CD14-positive monocyte (primary cell): ENCODE data around the gene FAM47E. TPM values are rescaled to one million over a fixed set of nuclear protein-coding genes. Genes with fewer than 3 reads are reported as not detected.

Experiments used
- DNase-seq, 3 donors: peaks; one replicate each; pipeline ENCODE4 v3.0.0-alpha.2; 2011 to 2022
- H2AFZ ChIP-seq: 2 replicates; pipeline ENCODE4 v1.6.0; 2012; ENCODE audit warnings: mild to moderate bottlenecking, low read depth, low read length, inconsistent platforms; ENCODE audit not compliant: insufficient read depth, poor library complexity, severe bottlenecking
- H3K27ac ChIP-seq, 2 donors: 1 replicate in 1 of 2; 2 replicates in 1 of 2; pipeline ENCODE4 v1.5.1; 2012 to 2013; ENCODE audit warnings: low read length in 2 of 2, control low read depth in 1 of 2, inconsistent platforms in 1 of 2, low read depth in 1 of 2, mild to moderate bottlenecking in 1 of 2
- H3K27me3 ChIP-seq, 2 donors: one replicate each; pipeline versions ENCODE4 v1.6.0 to v1.6.1; 2011 to 2013; ENCODE audit warnings: low read length in 2 of 2; ENCODE audit not compliant: control insufficient read depth in 2 of 2, insufficient read depth in 2 of 2
- H3K36me3 ChIP-seq, 2 donors: replicated peaks in 1 of 2; 1 replicate in 1 of 2; 2 replicates in 1 of 2; pipeline versions ENCODE4 v1.5.1 to v1.6.1; 2012 to 2013; ENCODE audit warnings: low read length in 2 of 2, control low read depth in 1 of 2, inconsistent platforms in 1 of 2, mild to moderate bottlenecking in 1 of 2; ENCODE audit not compliant: insufficient read depth in 2 of 2, control insufficient read depth in 1 of 2
- H3K4me1 ChIP-seq, 2 donors: 1 replicate in 1 of 2; 2 replicates in 1 of 2; pipeline versions ENCODE4 v1.5.1 to v1.6.1; 2012 to 2013; ENCODE audit warnings: low read length in 2 of 2, control low read depth in 1 of 2, inconsistent platforms in 1 of 2, mild to moderate bottlenecking in 1 of 2, moderate library complexity in 1 of 2; ENCODE audit not compliant: insufficient read depth in 2 of 2, control insufficient read depth in 1 of 2
- H3K4me2 ChIP-seq: replicated peaks from 2 replicates; pipeline ENCODE3; 2012; ENCODE audit warnings: low read length, moderate library complexity, mild to moderate bottlenecking; ENCODE audit not compliant: poor library complexity, severe bottlenecking; ENCODE audit errors: extremely low read depth
- H3K4me3 ChIP-seq, 3 experiments: fragments of 200-600 bp in 1 of 3; sonication (generic) in 1 of 3; replicated peaks in 1 of 3; 1 replicate in 2 of 3; 2 replicates in 1 of 3; pipeline ENCODE4 v1.5.1; 2011 to 2013; ENCODE audit warnings: low read length in 3 of 3, mild to moderate bottlenecking in 3 of 3, control low read depth in 2 of 3, low read depth in 2 of 3, inconsistent platforms in 1 of 3, moderate library complexity in 1 of 3
- H3K79me2 ChIP-seq: 2 replicates; pipeline ENCODE4 v1.6.0; 2012; ENCODE audit warnings: mild to moderate bottlenecking, control low read depth, inconsistent platforms, low read length, moderate library complexity; ENCODE audit not compliant: insufficient read depth
- H3K9ac ChIP-seq: 2 replicates; pipeline ENCODE4 v1.6.0; 2017; ENCODE audit warnings: low read length, mild to moderate bottlenecking; ENCODE audit not compliant: insufficient read depth, poor library complexity, severe bottlenecking
- H3K9me3 ChIP-seq, 2 donors: replicated peaks in 1 of 2; 1 replicate in 1 of 2; 2 replicates in 1 of 2; pipeline versions ENCODE4 v1.5.1 to v1.6.1; 2012 to 2013; ENCODE audit warnings: low read length in 2 of 2, control low read depth in 1 of 2; ENCODE audit not compliant: control insufficient read depth in 1 of 2, insufficient read depth in 1 of 2
- H4K20me1 ChIP-seq: 2 replicates; pipeline ENCODE4 v1.6.0; 2012; ENCODE audit warnings: mild to moderate bottlenecking, low read length, control low read depth, moderate library complexity; ENCODE audit not compliant: insufficient read depth
- H3K27ac Mint-ChIP-seq, 7 donors: one replicate each; pipeline ENCODE4 v1.8.0; 2020; ENCODE audit warnings: mild to moderate bottlenecking in 7 of 7, mixed read lengths in 7 of 7, moderate library complexity in 6 of 7, inconsistent platforms in 2 of 7
- H3K27me3 Mint-ChIP-seq, 3 donors: one replicate each; pipeline ENCODE4 v1.8.0; 2021 to 2022; ENCODE audit warnings: low read depth in 3 of 3, mild to moderate bottlenecking in 3 of 3, mixed read lengths in 3 of 3, moderate library complexity in 3 of 3, inconsistent platforms in 1 of 3
- H3K36me3 Mint-ChIP-seq, 2 donors: one replicate each; pipeline ENCODE4 v1.8.0; 2020; ENCODE audit warnings: mixed read lengths in 2 of 2, inconsistent platforms in 1 of 2, mild to moderate bottlenecking in 1 of 2
- H3K4me1 Mint-ChIP-seq: one replicate; pipeline ENCODE4 v1.8.0; 2020; ENCODE audit warnings: mild to moderate bottlenecking, mixed read lengths
- H3K4me3 Mint-ChIP-seq, 2 donors: one replicate each; pipeline ENCODE4 v1.8.0; 2020; ENCODE audit warnings: mild to moderate bottlenecking in 2 of 2, mixed read lengths in 2 of 2, moderate library complexity in 1 of 2
- H3K9me3 Mint-ChIP-seq, 7 donors: one replicate each; pipeline ENCODE4 v1.8.0; 2020 to 2022; ENCODE audit warnings: mixed read lengths in 7 of 7, mild to moderate bottlenecking in 6 of 7, moderate library complexity in 6 of 7, inconsistent platforms in 2 of 7
- WGBS: methylation state at CpG from one replicate; pipeline ENCODE4 v1.1.5; 2013; ENCODE audit warnings: missing lambda C conversion rate; ENCODE audit not compliant: insufficient coverage; 5-methylcytosine and 5-hydroxymethylcytosine counted together
- intact Hi-C, 2 donors: fragments of 100-400 bp; cut with micrococcal nuclease; formaldehyde crosslinking; loops; one replicate each; pipeline versions ENCODE4 v1.15.0 to v1.15.1; 2023
- polyA plus RNA-seq, 3 donors: library from polyadenylated mRNA; depleted of rRNA in 1 of 3; unstranded in 2 of 3; stranded (reverse) in 1 of 3; fragments of 300-500 nt in 2 of 3; fragments of >200 nt in 1 of 3; fragmentation: Illumina TruSeq in 2 of 3; gene quantifications; 1 replicate in 2 of 3; 2 replicates in 1 of 3; pipeline ENCODE4 v1.2.3, GENCODE V29; 2012 to 2021
- TF ChIP-seq, protein P1 (sequence below): fragments of 200-600 bp; IDR thresholded peaks from one replicate; pipeline ENCODE4 v1.8.0; 2022; ENCODE audit warnings: antibody characterized with exemption, mild to moderate bottlenecking

FAM47E gene
- polyA plus RNA-seq, 3 donors: 0.31 TPM; not detected in 2

DNA sequence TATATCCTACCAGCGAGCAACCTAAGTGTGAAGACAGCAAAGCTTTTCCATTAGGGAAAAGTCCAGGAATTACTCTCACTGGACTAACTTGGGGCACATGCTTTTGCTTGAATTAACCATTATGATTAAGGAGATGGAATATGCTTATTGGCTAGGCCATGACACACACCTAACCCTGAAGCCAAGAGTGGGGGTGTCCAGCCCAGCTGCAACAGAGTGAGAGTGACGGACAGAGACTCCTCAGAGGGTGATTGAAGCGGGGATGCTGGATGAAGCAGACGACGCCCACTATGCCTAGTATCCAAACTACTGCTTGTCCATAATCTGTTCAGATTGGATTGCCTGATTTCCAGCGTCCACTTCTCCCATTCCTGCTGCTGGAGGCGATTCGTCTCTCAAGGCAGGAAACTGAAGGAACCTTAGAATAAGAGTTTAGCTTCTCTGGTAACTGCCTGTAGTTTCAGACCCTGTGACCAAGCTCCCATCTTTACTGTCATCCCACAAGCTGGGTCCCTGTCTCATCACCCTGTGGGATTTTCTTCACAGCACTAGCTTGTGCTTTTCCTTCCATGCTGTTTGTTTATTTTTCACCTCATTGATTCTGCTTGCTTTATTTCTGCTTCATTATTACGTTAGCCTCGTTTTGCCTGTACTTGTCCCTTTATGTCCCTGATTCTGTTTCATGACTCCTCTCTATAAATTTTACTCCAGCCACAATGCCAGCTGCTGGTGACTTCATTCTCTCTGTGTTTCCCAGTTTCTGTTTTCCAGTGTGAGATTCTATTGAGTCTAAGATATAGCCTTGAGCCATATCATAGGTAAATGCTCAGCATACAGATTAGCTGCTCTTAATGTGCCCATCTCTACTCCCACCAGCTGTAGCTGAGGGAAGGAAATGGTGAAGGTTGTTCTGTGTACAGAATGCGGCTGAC, 19.0 kb downstream of the FAM47E start:
- H3K4me2 ChIP-seq: no peak overlapping the region
- Mint-ChIP-seq H3K27me3 (no peaks in the 10 kb centered on the region), H3K36me3 (no peaks in the 10 kb centered on the region), H3K4me1 (peaks cover 8% of the 10 kb centered on the region), H3K9me3 (no peaks in the 10 kb centered on the region), H3K27ac (no peak overlapping the region), H3K4me3 (no peak overlapping the region)
- H3K27ac ChIP-seq: no peak overlapping the region
- no peak overlapping the region for H3K9ac ChIP-seq
- H3K27me3 ChIP-seq: no peaks in the 10 kb centered on the region
- no peaks in the 10 kb centered on the region for H3K4me1 ChIP-seq
- H2AFZ ChIP-seq: no peak overlapping the region
- intact Hi-C loops: no loop called here
- H3K9me3 ChIP-seq: no peaks in the 10 kb centered on the region
- no peaks in the 10 kb centered on the region for H3K36me3 ChIP-seq
- TF ChIP-seq, protein P1, sequence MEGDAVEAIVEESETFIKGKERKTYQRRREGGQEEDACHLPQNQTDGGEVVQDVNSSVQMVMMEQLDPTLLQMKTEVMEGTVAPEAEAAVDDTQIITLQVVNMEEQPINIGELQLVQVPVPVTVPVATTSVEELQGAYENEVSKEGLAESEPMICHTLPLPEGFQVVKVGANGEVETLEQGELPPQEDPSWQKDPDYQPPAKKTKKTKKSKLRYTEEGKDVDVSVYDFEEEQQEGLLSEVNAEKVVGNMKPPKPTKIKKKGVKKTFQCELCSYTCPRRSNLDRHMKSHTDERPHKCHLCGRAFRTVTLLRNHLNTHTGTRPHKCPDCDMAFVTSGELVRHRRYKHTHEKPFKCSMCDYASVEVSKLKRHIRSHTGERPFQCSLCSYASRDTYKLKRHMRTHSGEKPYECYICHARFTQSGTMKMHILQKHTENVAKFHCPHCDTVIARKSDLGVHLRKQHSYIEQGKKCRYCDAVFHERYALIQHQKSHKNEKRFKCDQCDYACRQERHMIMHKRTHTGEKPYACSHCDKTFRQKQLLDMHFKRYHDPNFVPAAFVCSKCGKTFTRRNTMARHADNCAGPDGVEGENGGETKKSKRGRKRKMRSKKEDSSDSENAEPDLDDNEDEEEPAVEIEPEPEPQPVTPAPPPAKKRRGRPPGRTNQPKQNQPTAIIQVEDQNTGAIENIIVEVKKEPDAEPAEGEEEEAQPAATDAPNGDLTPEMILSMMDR: no peak
- H4K20me1 ChIP-seq: no peaks in the 10 kb centered on the region
- no peaks in the 10 kb centered on the region for H3K79me2 ChIP-seq
- no peak overlapping the region for H3K4me3 ChIP-seq
- no peak for DNase-seq
- 97% methylated on average over 7 of the region's 11 CpGs for WGBS

DNA sequence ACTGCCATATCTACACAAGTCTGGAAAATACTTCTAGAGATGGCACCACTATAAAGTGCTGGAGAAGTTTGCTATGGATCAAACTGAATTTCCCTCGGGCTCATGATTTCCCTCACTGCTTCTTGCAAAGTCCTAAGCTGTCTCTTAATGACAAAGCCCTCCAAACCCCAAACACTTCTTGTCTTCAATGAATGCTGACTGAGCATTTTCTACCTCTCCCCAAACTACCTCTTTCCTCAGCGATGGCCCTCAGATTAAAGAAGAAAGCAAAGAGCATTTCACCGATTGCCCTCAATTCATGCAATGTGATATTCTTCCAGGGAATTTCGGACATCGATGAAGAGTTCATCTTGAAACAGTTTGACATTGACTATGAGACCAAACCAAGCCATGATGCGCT, 19.7 kb downstream of the FAM47E start:
- H4K20me1 ChIP-seq: no peaks in the 10 kb centered on the region
- no peak overlapping the region for H3K9ac ChIP-seq
- H3K4me2 ChIP-seq: no peak overlapping the region
- no peak overlapping the region for H3K4me3 Mint-ChIP-seq
- TF ChIP-seq, protein P1: no peak
- H3K79me2 ChIP-seq: no peaks in the 10 kb centered on the region
- H3K4me3 ChIP-seq: no peak overlapping the region
- no peaks in the 10 kb centered on the region for H3K27me3 Mint-ChIP-seq
- H3K27ac ChIP-seq: no peak overlapping the region
- H3K36me3 Mint-ChIP-seq: no peaks in the 10 kb centered on the region
- no peaks in the 10 kb centered on the region for H3K9me3 ChIP-seq
- no peaks in the 10 kb centered on the region for H3K27me3 ChIP-seq
- no peak for DNase-seq
- H3K4me1 ChIP-seq: peaks cover 0 to 3% of the 10 kb centered on the region in 2 donors
- WGBS: 91% methylated on average over 6 of the region's 6 CpGs
- H3K27ac Mint-ChIP-seq: no peak overlapping the region
- intact Hi-C loops: no loop called here
- no peaks in the 10 kb centered on the region for H3K36me3 ChIP-seq
- no peaks in the 10 kb centered on the region for H3K9me3 Mint-ChIP-seq
- no peak overlapping the region for H2AFZ ChIP-seq
- H3K4me1 Mint-ChIP-seq: peaks cover 15% of the 10 kb centered on the region
